Stimulated activated naive CD4-positive, alpha-beta T cell treated with Interleukin-2 at 50 U/mL for 16 hours (primary cell): ENCODE measurements around the gene ASTN2.

ENCODE experiments used
- DNase-seq: peaks from one replicate; lab custom pipeline; 2025; lab: John Stamatoyannopoulos, UW

Gene ASTN2

GRCh38 chr9:116616304-116616914 lies 798.4 kb downstream of the ASTN2 start:
- DNase-seq = no peak

- DNase-seq = no peak
Measured at GRCh38 chr9:116608064-116608463, 806.8 kb downstream of the ASTN2 start.

GRCh38 chr9:116605904-116606341 lies 808.9 kb downstream of the ASTN2 start:
- DNase-seq = no peak

- DNase-seq = no peak
Measured at GRCh38 chr9:116605060-116605459, 809.8 kb downstream of the ASTN2 start.

GRCh38 chr9:116604251-116604650 lies 810.6 kb downstream of the ASTN2 start:
- no peak for DNase-seq

- DNase-seq = no peak
Measured at GRCh38 chr9:116599342-116599884, 815.4 kb downstream of the ASTN2 start.

GRCh38 chr9:116596646-116597045 lies 818.2 kb downstream of the ASTN2 start:
- DNase-seq = no peak

GRCh38 chr9:116594547-116594946 lies 820.3 kb downstream of the ASTN2 start:
- no peak for DNase-seq

GRCh38 chr9:116592970-116593369 lies 821.9 kb downstream of the ASTN2 start:
- DNase-seq = no peak

GRCh38 chr9:116589392-116590354 lies 825.2 kb downstream of the ASTN2 start:
- no peak for DNase-seq

GRCh38 chr9:116587919-116588318 lies 826.9 kb downstream of the ASTN2 start:
- no peak for DNase-seq

- no peak for DNase-seq
Measured at GRCh38 chr9:116585896-116586295, 829.0 kb downstream of the ASTN2 start.

- DNase-seq = no peak
Measured at GRCh38 chr9:116585204-116585603, 829.7 kb downstream of the ASTN2 start.

- no peak for DNase-seq
Measured at GRCh38 chr9:116580853-116581252, 834.0 kb downstream of the ASTN2 start.

- no peak for DNase-seq
Measured at GRCh38 chr9:116576386-116576785, 838.5 kb downstream of the ASTN2 start.

- no peak for DNase-seq
Measured at GRCh38 chr9:116574027-116574679, 840.7 kb downstream of the ASTN2 start.

GRCh38 chr9:116572095-116572748 lies 842.6 kb downstream of the ASTN2 start:
- DNase-seq = no peak

- no peak for DNase-seq
Measured at GRCh38 chr9:116569111-116569510, 845.7 kb downstream of the ASTN2 start.

- DNase-seq = no peak
Measured at GRCh38 chr9:116566677-116567488, 848.0 kb downstream of the ASTN2 start.

- no peak for DNase-seq
Measured at GRCh38 chr9:116565986-116566385, 848.9 kb downstream of the ASTN2 start.

GRCh38 chr9:116564266-116564793 lies 850.5 kb downstream of the ASTN2 start:
- DNase-seq = no peak
